Tibial nerve (tissue), 4 donors: Measurements from ENCODE around the gene FBXL7. TPM values are rescaled to one million over a fixed set of nuclear protein-coding genes. Genes with fewer than 3 reads are reported as not detected.

ENCODE experiments used
- DNase-seq, 2 donors: peaks; one replicate each; pipeline ENCODE4 v3.0.0-alpha.2; 2019; ENCODE audit warnings: low spot score in 2 of 2
- H3K27ac ChIP-seq, 4 donors: fragments of 200-600 bp; sonication (generic) in 3 of 4; one replicate each; pipeline ENCODE4 v1.5.1; 2017 to 2019; ENCODE audit warnings: mild to moderate bottlenecking in 1 of 4
- H3K27me3 ChIP-seq, 2 donors: fragments of 200-600 bp; sonication (generic) in 1 of 2; one replicate each; pipeline versions ENCODE4 v1.5.1 to v1.6.0; 2017 to 2019
- H3K36me3 ChIP-seq, 3 donors: fragments of 200-600 bp; sonication (generic); one replicate each; pipeline ENCODE4 v1.5.1; 2018 to 2019
- H3K4me1 ChIP-seq, 4 donors: fragments of 200-600 bp; sonication (generic) in 3 of 4; one replicate each; pipeline ENCODE4 v1.5.1; 2017 to 2019
- H3K4me3 ChIP-seq, 4 donors: fragments of 200-600 bp; sonication (generic) in 3 of 4; one replicate each; pipeline ENCODE4 v1.5.1; 2017 to 2019; ENCODE audit warnings: mild to moderate bottlenecking in 1 of 4, moderate library complexity in 1 of 4
- H3K9me3 ChIP-seq, 4 donors: fragments of 200-600 bp; sonication (generic) in 3 of 4; one replicate each; pipeline ENCODE4 v1.5.1; 2017 to 2019
- CTCF ChIP-seq, 5 experiments: fragments of 200-600 bp in 3 of 5; fragments of 450-650 bp in 2 of 5; sonication (generic) in 3 of 5; IDR thresholded peaks; one replicate each; pipeline ENCODE4 v1.5.1; 2016 to 2019; ENCODE audit warnings: antibody characterized with exemption in 5 of 5, mild to moderate bottlenecking in 3 of 5, moderate library complexity in 2 of 5
- EP300 ChIP-seq, 2 donors: sonication (generic); formaldehyde crosslinking; IDR thresholded peaks; one replicate each; pipeline ENCODE4 v1.6.1; 2017; ENCODE audit warnings: antibody characterized with exemption in 2 of 2, mild to moderate bottlenecking in 1 of 2
- POLR2A ChIP-seq, 2 donors: fragments of 450-650 bp; IDR thresholded peaks; one replicate each; pipeline ENCODE4 v1.6.1; 2017; ENCODE audit warnings: antibody characterized with exemption in 2 of 2, mild to moderate bottlenecking in 2 of 2, moderate library complexity in 2 of 2
- WGBS, 2 donors: methylation state at CpG; one replicate each; pipeline ENCODE4 v1.1.5; 2018; 5-methylcytosine and 5-hydroxymethylcytosine counted together
- total RNA-seq, 4 donors: library from RNA; depleted of rRNA; stranded (reverse); fragments of >200 nt; gene quantifications; one replicate each; pipeline ENCODE4 v1.1.0, GENCODE V29; 2016

The FBXL7 gene
- total RNA-seq, 4 donors from 2014 or later: 33.6 to 54.5 (median 40.9) TPM

DNA sequence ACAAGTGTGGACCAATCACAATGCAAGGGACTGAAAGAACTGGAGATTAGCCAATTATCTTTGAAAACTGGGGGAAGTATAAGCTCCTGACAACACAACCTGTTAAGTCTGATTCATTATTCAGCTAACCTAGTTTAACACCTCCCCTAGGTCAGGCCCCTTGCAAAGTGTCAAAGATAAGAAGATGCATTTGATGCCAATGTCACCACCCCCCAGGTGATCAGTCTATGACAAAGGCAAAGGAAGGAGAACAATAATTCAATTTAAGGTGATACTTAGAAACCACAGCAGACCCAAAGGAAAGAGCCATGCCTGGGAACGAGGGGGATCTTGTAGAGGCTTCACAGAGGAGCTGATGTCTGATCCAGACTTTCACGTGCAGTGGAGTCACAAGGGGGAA is 137.9 kb downstream of the FBXL7 start:
- Histone ChIP-seq H3K4me3 (no peak overlapping the region), H3K27me3 (no peaks in the 10 kb centered on the region), H3K27ac (no peak overlapping the region), H3K4me1 (peaks cover 0 to 25% (median 2%) of the 10 kb centered on the region in 4 donors), H3K9me3 (no peaks in the 10 kb centered on the region), H3K36me3 (peaks cover 0 to 6% (median 0%) of the 10 kb centered on the region in 3 donors)
- DNase-seq: no peak
- TF ChIP-seq EP300 (IDR thresholded peaks at IDR 0.05): no peak
- WGBS, 2 donors: 72 to 79% methylated on average over 2 of the region's 2 CpGs

DNA sequence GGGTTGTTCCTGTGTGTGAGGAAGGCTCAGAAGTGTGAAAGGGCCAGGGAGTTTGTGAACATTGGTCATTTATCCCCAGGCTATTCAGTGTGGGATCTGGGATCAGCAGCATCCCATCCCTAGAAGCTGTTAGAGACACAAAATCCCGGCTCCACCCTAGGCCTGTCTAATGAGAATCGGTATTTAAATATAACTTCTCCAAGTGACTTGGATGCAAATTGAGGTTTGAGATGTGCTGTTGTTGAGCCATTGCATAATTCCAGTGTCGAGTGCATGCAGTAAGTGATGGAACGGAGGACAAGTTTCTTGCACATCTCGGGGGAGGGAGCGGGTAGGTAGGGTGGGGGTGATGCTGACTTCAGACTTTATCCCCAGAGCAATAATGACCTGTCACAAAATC is 138.3 kb downstream of the FBXL7 start:
- no peak for DNase-seq
- TF ChIP-seq EP300 (IDR thresholded peaks at IDR 0.05) (no peak), CTCF (IDR thresholded peaks at IDR 0.05) (no peak), POLR2A (IDR thresholded peaks at IDR 0.05) (no peak)
- 96 to 98% methylated on average over 6 of the region's 6 CpGs for WGBS, 2 donors

GRCh38 chr5:15639288-15639687 is 139.3 kb downstream of the FBXL7 start:
- peaks cover 0 to 37% (median 2%) of the 10 kb centered on the region in 4 donors for H3K4me1 ChIP-seq
- no peaks in the 10 kb centered on the region for H3K27me3 ChIP-seq
- DNase-seq: no peak
- WGBS, 2 donors: 45 to 72% methylated on average over 2 of the region's 2 CpGs
- no peak overlapping the region for H3K27ac ChIP-seq
- peaks cover 0 to 6% (median 0%) of the 10 kb centered on the region in 3 donors for H3K36me3 ChIP-seq
- TF ChIP-seq CTCF (IDR thresholded peaks at IDR 0.05): no peak
- TF ChIP-seq EP300 (IDR thresholded peaks at IDR 0.05): no peak
- TF ChIP-seq POLR2A (IDR thresholded peaks at IDR 0.05): no peak
- H3K9me3 ChIP-seq: no peaks in the 10 kb centered on the region
- no peak overlapping the region for H3K4me3 ChIP-seq

More for the DNA sequence above, 138.3 kb downstream of the FBXL7 start:
- H3K4me3 ChIP-seq: no peak overlapping the region
- no peaks in the 10 kb centered on the region for H3K9me3 ChIP-seq
- no peaks in the 10 kb centered on the region for H3K27me3 ChIP-seq
- no peak overlapping the region for H3K27ac ChIP-seq
- peaks cover 0 to 6% (median 0%) of the 10 kb centered on the region in 3 donors for H3K36me3 ChIP-seq
- peaks cover 0 to 29% (median 2%) of the 10 kb centered on the region in 4 donors for H3K4me1 ChIP-seq

- Histone ChIP-seq H3K9me3 (no peaks in the 10 kb centered on the region), H3K27ac (no peak overlapping the region), H3K4me1 (peaks cover 0 to 35% (median under 1%) of the 10 kb centered on the region in 4 donors), H3K36me3 (peaks cover 0 to 6% (median 0%) of the 10 kb centered on the region in 3 donors), H3K4me3 (no peak overlapping the region), H3K27me3 (no peaks in the 10 kb centered on the region)
- WGBS, 2 donors: 85 to 92% methylated on average over 5 of the region's 5 CpGs
- DNase-seq: no peak
- TF ChIP-seq CTCF (IDR thresholded peaks at IDR 0.05) (no peak), POLR2A (IDR thresholded peaks at IDR 0.05) (no peak), EP300 (IDR thresholded peaks at IDR 0.05) (no peak)
Observed at GRCh38 chr5:15640116-15640515, 140.1 kb downstream of the FBXL7 start.

DNA sequence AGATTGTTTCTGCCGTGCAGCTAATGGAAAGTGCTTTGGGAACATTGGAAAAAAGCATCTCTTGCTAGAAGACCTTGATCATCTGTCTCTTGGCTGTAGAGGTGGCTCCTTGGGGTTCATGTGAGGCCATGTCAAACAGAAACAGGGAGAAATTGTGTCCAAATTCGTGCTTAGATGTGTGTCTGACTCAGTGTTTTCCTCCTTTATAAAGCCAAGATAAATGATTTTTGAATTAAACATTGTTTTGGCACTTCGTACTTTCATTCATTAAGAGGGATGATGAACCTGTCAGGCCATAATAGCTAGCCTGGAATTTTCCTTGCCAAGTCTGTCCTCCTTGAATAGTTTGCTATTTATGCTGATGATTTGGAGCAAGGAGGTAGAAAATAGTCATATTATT is 143.8 kb downstream of the FBXL7 start:
- Histone ChIP-seq H3K27me3 (no peaks in the 10 kb centered on the region), H3K4me3 (no peak overlapping the region), H3K36me3 (peaks cover 0 to 6% (median 0%) of the 10 kb centered on the region in 3 donors), H3K9me3 (no peaks in the 10 kb centered on the region), H3K27ac (peak overlapping the region in 1 of 4 donors; percentile 5), H3K4me1 (peaks cover 0 to 34% (median 5%) of the 10 kb centered on the region in 4 donors)
- no peak for DNase-seq
- no peak for TF ChIP-seq EP300 (IDR thresholded peaks at IDR 0.05)
- TF ChIP-seq POLR2A (IDR thresholded peaks at IDR 0.05): no peak
- no peak for TF ChIP-seq CTCF (IDR thresholded peaks at IDR 0.05)
- WGBS, 2 donors: 45 to 56% methylated on average over 3 of the region's 3 CpGs
